Measurements from ENCODE around the gene EGF.

Gene EGF

DNA sequence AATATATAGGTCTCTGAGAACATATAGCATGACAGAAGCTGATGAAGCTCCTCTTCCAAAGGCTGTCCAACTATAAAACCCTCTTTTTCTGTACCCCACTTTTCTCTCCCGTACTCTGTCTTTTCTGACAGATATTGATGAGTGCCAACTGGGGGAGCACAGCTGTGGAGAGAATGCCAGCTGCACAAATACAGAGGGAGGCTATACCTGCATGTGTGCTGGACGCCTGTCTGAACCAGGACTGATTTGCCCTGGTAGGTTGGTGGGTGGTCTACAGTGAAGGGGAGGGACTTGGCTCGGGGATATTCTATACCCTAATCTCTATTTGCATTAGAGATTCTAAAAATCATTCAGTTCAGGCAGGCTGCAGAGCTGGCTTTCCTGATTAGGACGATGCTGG lies 80.4 kb downstream of the EGF start:
- Histone ChIP-seq H3K9me3 (ENCODE audit: control insufficient read depth, insufficient read depth, low read depth, low read length) (no peaks in the 10 kb centered on the region), H3K27ac (ENCODE audit: extremely low read depth, low read depth, low read length) (no peak overlapping the region), H3K4me3 (ENCODE audit: low read depth, low read length) (no peak overlapping the region), H3K36me3 (ENCODE audit: control insufficient read depth in 2 of 2, insufficient read depth in 1 of 2, low read length in 2 of 2) (no peaks in the 10 kb centered on the region), H3K4me1 (ENCODE audit: control insufficient read depth, insufficient read depth, low read length) (no peaks in the 10 kb centered on the region)
- TF ChIP-seq FEZF1 (tag by site-specific recombination; IDR thresholded peaks at IDR 0.05) (no peak), ZNF202 (tag by site-specific recombination; IDR thresholded peaks at IDR 0.05; ENCODE audit: borderline replicate concordance) (no peak), ZNF366 (tag by site-specific recombination; conservative IDR thresholded peaks at IDR 0.05) (no peak), ZNF571 (tag by site-specific recombination; IDR thresholded peaks at IDR 0.05) (no peak), TCF7L2 (IDR thresholded peaks at IDR 0.05; ENCODE audit: borderline replicate concordance, low read depth, low read length) (no peak), ZNF112 (tag by site-specific recombination; IDR thresholded peaks at IDR 0.05) (no peak), ZNF529 (tag by site-specific recombination; IDR thresholded peaks at IDR 0.05; ENCODE audit: insufficient replicate concordance) (no peak), MEIS1 (CRISPR knock-in tag; IDR thresholded peaks at IDR 0.05; ENCODE audit: borderline replicate concordance) (no peak), BCL11B (tag by site-specific recombination; IDR thresholded peaks at IDR 0.05; ENCODE audit: low read depth) (no peak), ZNF16 (tag by site-specific recombination; IDR thresholded peaks at IDR 0.05; ENCODE audit: low read depth) (no peak), ZNF510 (tag by site-specific recombination; IDR thresholded peaks at IDR 0.05; ENCODE audit: insufficient replicate concordance) (no peak), ZBTB48 (tag by site-specific recombination; IDR thresholded peaks at IDR 0.05) (no peak), ZNF670 (tag by site-specific recombination; IDR thresholded peaks at IDR 0.05; ENCODE audit: low read depth) (no peak)
- TF ChIP-seq, protein P1, sequence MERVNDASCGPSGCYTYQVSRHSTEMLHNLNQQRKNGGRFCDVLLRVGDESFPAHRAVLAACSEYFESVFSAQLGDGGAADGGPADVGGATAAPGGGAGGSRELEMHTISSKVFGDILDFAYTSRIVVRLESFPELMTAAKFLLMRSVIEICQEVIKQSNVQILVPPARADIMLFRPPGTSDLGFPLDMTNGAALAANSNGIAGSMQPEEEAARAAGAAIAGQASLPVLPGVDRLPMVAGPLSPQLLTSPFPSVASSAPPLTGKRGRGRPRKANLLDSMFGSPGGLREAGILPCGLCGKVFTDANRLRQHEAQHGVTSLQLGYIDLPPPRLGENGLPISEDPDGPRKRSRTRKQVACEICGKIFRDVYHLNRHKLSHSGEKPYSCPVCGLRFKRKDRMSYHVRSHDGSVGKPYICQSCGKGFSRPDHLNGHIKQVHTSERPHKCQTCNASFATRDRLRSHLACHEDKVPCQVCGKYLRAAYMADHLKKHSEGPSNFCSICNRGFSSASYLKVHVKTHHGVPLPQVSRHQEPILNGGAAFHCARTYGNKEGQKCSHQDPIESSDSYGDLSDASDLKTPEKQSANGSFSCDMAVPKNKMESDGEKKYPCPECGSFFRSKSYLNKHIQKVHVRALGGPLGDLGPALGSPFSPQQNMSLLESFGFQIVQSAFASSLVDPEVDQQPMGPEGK (tag by site-specific recombination; IDR thresholded peaks at IDR 0.05): no peak
- TF ChIP-seq, protein P2, sequence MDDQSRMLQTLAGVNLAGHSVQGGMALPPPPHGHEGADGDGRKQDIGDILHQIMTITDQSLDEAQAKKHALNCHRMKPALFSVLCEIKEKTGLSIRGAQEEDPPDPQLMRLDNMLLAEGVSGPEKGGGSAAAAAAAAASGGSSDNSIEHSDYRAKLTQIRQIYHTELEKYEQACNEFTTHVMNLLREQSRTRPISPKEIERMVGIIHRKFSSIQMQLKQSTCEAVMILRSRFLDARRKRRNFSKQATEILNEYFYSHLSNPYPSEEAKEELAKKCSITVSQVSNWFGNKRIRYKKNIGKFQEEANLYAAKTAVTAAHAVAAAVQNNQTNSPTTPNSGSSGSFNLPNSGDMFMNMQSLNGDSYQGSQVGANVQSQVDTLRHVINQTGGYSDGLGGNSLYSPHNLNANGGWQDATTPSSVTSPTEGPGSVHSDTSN (CRISPR knock-in tag; IDR thresholded peaks at IDR 0.05): no peak
- TF ChIP-seq, protein P3, sequence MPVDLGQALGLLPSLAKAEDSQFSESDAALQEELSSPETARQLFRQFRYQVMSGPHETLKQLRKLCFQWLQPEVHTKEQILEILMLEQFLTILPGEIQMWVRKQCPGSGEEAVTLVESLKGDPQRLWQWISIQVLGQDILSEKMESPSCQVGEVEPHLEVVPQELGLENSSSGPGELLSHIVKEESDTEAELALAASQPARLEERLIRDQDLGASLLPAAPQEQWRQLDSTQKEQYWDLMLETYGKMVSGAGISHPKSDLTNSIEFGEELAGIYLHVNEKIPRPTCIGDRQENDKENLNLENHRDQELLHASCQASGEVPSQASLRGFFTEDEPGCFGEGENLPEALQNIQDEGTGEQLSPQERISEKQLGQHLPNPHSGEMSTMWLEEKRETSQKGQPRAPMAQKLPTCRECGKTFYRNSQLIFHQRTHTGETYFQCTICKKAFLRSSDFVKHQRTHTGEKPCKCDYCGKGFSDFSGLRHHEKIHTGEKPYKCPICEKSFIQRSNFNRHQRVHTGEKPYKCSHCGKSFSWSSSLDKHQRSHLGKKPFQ (tag by site-specific recombination; IDR thresholded peaks at IDR 0.05): no peak
- POLR2A ChIA-PET: no interaction called here
- CTCF ChIA-PET: interaction anchor here (0.5 kb wide), 1 partner anchor 789 kb away, joined by 4 read pairs; no protein-coding TSS in a partner anchor

DNA sequence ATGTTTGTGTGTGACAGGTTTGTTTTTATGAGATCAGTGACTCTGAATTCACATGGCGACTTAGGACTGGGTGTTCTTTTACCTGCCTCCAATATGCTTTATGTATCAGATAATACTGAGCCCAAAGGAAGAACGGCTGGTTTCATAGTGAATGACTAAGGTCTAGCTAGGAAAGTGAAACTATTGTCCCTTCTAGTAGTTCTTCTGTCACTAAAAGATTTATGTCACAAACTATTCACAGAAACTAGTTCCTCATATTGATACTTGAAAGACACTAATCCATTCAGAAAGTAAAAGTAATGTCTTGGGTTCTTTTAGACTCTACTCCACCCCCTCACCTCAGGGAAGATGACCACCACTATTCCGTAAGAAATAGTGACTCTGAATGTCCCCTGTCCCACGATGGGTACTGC lies 81.7 kb downstream of the EGF start:
- no peaks in the 10 kb centered on the region for H3K36me3 ChIP-seq (ENCODE audit: control insufficient read depth in 2 of 2, insufficient read depth in 1 of 2, low read length in 2 of 2)
- CTCF ChIA-PET: interaction anchor here (1.0 to 1.2 kb wide), 2 partner anchors 10 to 272 kb away, joined by 3 read pairs; no protein-coding TSS in a partner anchor
- H3K4me1 ChIP-seq (ENCODE audit: control insufficient read depth, insufficient read depth, low read length): no peaks in the 10 kb centered on the region
- no peaks in the 10 kb centered on the region for H3K9me3 ChIP-seq (ENCODE audit: control insufficient read depth, insufficient read depth, low read depth, low read length)
- POLR2A ChIA-PET: no interaction called here
- TF ChIP-seq ZSCAN23 (tag by site-specific recombination; IDR thresholded peaks at IDR 0.05): no peak
- no peak for TF ChIP-seq ZNF555 (tag by site-specific recombination; conservative IDR thresholded peaks at IDR 0.05)
- TF ChIP-seq, protein P4, sequence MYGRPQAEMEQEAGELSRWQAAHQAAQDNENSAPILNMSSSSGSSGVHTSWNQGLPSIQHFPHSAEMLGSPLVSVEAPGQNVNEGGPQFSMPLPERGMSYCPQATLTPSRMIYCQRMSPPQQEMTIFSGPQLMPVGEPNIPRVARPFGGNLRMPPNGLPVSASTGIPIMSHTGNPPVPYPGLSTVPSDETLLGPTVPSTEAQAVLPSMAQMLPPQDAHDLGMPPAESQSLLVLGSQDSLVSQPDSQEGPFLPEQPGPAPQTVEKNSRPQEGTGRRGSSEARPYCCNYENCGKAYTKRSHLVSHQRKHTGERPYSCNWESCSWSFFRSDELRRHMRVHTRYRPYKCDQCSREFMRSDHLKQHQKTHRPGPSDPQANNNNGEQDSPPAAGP (tag by site-specific recombination; IDR thresholded peaks at IDR 0.05): no peak
- TF ChIP-seq ZNF561 (tag by site-specific recombination; IDR thresholded peaks at IDR 0.05; ENCODE audit: borderline replicate concordance): no peak
- TF ChIP-seq, protein P5, sequence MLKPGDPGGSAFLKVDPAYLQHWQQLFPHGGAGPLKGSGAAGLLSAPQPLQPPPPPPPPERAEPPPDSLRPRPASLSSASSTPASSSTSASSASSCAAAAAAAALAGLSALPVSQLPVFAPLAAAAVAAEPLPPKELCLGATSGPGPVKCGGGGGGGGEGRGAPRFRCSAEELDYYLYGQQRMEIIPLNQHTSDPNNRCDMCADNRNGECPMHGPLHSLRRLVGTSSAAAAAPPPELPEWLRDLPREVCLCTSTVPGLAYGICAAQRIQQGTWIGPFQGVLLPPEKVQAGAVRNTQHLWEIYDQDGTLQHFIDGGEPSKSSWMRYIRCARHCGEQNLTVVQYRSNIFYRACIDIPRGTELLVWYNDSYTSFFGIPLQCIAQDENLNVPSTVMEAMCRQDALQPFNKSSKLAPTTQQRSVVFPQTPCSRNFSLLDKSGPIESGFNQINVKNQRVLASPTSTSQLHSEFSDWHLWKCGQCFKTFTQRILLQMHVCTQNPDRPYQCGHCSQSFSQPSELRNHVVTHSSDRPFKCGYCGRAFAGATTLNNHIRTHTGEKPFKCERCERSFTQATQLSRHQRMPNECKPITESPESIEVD (tag by site-specific recombination; IDR thresholded peaks at IDR 0.05): no peak
- no peak for TF ChIP-seq ZNF292 (tag by site-specific recombination; IDR thresholded peaks at IDR 0.05; ENCODE audit: borderline replicate concordance, low read depth)
- TF ChIP-seq FEZF1 (tag by site-specific recombination; IDR thresholded peaks at IDR 0.05): no peak
- TF ChIP-seq ZBTB17 (tag by site-specific recombination; IDR thresholded peaks at IDR 0.05): no peak
- no peak for TF ChIP-seq ZBTB8A (tag by site-specific recombination; IDR thresholded peaks at IDR 0.05)
- TF ChIP-seq, protein P6, sequence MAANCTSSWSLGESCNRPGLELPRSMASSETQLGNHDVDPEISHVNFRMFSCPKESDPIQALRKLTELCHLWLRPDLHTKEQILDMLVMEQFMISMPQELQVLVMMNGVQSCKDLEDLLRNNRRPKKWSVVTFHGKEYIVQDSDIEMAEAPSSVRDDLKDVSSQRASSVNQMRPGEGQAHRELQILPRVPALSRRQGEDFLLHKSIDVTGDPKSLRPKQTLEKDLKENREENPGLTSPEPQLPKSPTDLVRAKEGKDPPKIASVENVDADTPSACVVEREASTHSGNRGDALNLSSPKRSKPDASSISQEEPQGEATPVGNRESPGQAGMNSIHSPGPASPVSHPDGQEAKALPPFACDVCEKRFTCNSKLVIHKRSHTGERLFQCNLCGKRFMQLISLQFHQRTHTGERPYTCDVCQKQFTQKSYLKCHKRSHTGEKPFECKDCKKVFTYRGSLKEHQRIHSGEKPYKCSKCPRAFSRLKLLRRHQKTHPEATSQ (tag by site-specific recombination; IDR thresholded peaks at IDR 0.05): no peak
- no peak for TF ChIP-seq ZFP3 (tag by site-specific recombination; IDR thresholded peaks at IDR 0.05; ENCODE audit: low read depth)
- TF ChIP-seq ZXDB (tag by site-specific recombination; IDR thresholded peaks at IDR 0.05): no peak
- no peak overlapping the region for H3K4me3 ChIP-seq (ENCODE audit: low read depth, low read length)
- no peak overlapping the region for H3K27ac ChIP-seq (ENCODE audit: extremely low read depth, low read depth, low read length)
